Epithelial cell of proximal tubule (primary cell): Measurements from ENCODE around the gene GTF3C5. TPM values are rescaled to one million over a fixed set of nuclear protein-coding genes. Genes with fewer than 3 reads are reported as not detected.
A peak's percentile ranks its signal among the peaks of the same experiment; 100 is the strongest.

ENCODE experiments used
- DNase-seq: peaks from one replicate; pipeline ENCODE4 v3.0.0-alpha.2; 2011; ENCODE audit warnings: low read depth
- H3K4me3 ChIP-seq: 2 replicates; pipeline ENCODE4 v1.5.1; 2011; ENCODE audit warnings: low read depth, mild to moderate bottlenecking, low read length
- CTCF ChIP-seq: conservative IDR thresholded peaks from 2 replicates; pipeline ENCODE4 v1.5.1; 2012; ENCODE audit warnings: low read depth, mild to moderate bottlenecking, low read length
- total RNA-seq: library from RNA; depleted of rRNA; stranded (reverse); fragments of >200 nt; gene quantifications from 2 replicates; pipeline ENCODE4 v1.2.3, GENCODE V29; 2015

GTF3C5 gene
- total RNA-seq, result 112 and 121 TPM in 2 replicates

DNA sequence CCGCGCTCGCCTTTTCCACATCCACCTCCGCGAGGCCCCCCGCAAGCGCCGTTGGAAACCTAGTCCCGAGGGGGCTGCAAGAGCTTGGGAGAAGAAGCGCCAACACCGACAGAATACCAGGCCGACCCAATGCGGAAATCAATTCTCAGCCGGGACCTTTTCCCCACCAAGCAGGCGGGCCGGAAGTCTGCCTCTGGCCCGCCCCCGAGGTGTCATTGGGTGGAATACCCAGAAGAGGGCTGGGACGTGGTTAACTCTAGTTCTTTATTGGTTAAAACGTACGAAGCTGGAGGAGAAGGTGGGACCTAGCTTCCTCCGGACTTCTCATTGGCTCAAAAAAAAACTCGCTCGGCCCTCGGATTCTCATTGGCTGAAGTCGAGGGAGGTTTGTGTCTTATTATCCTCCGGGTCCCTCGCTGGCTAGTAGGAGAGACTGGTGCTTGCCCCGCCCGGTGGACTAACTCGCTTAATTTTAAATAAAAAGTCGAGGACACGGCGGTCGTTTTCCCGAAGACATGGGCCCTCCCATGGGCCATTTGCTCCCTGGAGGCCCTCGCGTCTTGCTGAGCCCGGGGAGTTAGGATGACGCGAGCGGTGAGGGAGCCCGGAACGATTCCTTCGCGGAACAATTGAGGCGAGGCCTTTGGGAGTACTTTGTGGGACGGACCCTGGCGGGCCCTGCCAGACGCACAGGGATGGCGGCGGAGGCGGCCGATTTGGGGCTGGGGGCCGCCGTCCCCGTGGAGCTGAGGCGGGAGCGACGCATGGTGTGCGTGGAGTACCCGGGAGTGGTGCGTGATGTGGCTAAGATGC lies at the start of gene GTF3C5:
GTF3C5 (plus strand) TSS at position 681 of the 813 bp plus-strand sequence; CDS start at position 696, 15 bp downstream.
- H3K4me3 ChIP-seq, result peak within 1 kb of the TSS; percentile 86
- TF ChIP-seq CTCF, result no peak
- DNase-seq, result peak; percentile 96

- TF ChIP-seq CTCF, result no peak
- no peak for DNase-seq
- no peak overlapping the region for H3K4me3 ChIP-seq
Observed at GRCh38 chr9:132982458-132982857, 48.3 kb upstream of the GTF3C5 start.

GRCh38 chr9:132983491-132984201 lies 47.2 kb upstream of the GTF3C5 start:
- no peak for DNase-seq
- no peak for TF ChIP-seq CTCF
- H3K4me3 ChIP-seq, result no peak overlapping the region

DNA sequence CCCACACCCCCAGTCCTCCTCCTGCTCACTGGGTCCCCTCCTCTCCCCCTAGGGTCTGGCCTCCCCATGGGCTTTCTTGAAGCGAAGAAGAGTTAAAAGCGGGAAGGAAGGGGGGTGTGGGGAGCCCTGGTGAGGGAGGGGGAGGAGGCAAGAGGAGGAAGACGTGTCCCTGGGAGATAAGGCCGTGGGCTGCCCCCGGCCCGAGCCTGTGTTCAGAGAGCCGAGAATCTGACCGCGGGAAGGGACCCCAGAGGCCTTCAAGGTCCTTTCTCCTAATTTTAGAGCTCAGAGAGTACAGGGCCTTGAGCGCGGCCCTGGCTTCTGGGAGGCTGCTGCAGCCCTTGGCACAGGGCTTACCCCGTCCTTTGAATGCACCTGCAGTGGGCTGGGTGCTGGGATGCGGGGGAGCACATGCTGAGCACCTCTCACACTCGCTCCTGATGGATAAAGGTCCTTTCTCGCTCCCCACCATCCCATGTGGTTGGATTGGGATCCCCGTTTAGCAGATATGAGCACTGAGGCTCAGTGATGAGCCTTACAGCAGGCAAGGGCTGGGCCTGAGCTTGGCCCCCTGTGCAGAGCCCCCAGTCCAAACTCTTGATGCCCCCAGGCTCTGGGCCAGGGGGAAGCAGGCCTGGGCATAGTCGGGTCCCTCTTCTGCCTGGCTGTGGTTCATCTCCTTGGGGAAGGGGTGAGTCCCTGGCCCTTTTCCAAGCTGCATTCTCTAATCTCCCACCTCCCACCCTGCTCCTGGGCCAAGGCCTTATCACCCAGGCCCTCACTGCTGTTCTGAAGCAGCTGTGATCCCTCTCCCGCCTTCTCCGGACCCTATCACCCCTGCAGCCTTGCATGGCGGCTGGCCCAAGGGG lies 46.4 kb upstream of the GTF3C5 start:
- no peak overlapping the region for H3K4me3 ChIP-seq
- no peak for TF ChIP-seq CTCF
- DNase-seq, result no peak

DNA sequence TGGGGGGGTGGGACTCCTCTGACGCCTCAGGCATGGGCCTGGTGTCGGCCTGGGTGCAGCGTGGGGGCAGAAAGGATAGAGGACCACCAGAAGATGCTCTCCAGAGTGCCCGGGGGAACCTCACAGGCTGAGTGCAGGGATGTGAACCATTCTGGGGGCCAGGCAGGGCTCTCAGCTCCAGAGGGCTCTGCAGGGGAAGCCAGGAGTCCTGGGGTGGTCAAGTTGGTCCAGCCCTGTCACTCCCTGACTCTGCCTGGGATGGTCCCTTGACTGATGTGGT lies 45.8 kb upstream of the GTF3C5 start:
- no peak for TF ChIP-seq CTCF
- DNase-seq, result no peak
- no peak overlapping the region for H3K4me3 ChIP-seq

DNA sequence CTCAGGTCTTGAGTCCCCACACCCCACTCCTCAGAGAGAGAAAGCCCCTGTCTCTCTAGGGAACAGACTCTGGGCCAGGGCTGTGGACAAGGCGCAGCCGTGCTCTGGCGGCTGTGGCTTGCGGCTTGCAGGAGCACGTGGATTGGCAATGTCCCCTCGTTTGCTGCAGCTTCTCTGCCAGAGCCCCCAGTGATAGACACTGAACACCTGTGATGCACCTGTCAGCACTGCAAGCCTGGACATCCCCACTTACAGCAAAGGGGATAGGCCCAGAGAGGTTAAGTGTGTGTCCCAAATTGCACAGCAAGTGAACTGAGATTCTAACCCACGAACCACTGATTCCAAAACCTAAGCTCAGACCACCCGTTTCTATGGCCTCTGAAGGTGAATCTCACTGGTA lies 45.3 kb upstream of the GTF3C5 start:
- no peak overlapping the region for H3K4me3 ChIP-seq
- no peak for TF ChIP-seq CTCF
- no peak for DNase-seq
